NCI-H226 (cell line): ENCODE results near the gene ARSG.
A peak's percentile ranks its signal among the peaks of the same experiment; 100 is the strongest.
"Not testable (repeated sequence)": the region's sequence is repeated elsewhere in the genome, so short reads cannot be mapped to it uniquely, and the experiment has no call there.

ENCODE experiments used
- DNase-seq: peaks from one replicate; pipeline ENCODE4 v3.0.0-alpha.2; 2015

Gene ARSG

GRCh38 chr17:68307443-68307842, 16.1 kb downstream of the ARSG start:
- no peak for DNase-seq

GRCh38 chr17:68308486-68308885, 17.2 kb downstream of the ARSG start:
- DNase-seq: not testable (repeated sequence)

- DNase-seq: not testable (repeated sequence)
Measured at GRCh38 chr17:68309066-68309670, 17.9 kb downstream of the ARSG start.

GRCh38 chr17:68310152-68310551, 18.9 kb downstream of the ARSG start:
- no peak for DNase-seq

GRCh38 chr17:68314916-68315535, 23.7 kb downstream of the ARSG start:
- DNase-seq: peak; percentile 36

GRCh38 chr17:68315930-68316329, 24.6 kb downstream of the ARSG start:
- no peak for DNase-seq

GRCh38 chr17:68317458-68317857, 26.2 kb downstream of the ARSG start:
- DNase-seq: no peak

- DNase-seq: peak; percentile 27
Measured at GRCh38 chr17:68318103-68318991, 27.1 kb downstream of the ARSG start.

- DNase-seq: no peak
Measured at GRCh38 chr17:68319410-68320162, 28.3 kb downstream of the ARSG start.

- no peak for DNase-seq
Measured at GRCh38 chr17:68320311-68320865, 29.1 kb downstream of the ARSG start.

- no peak for DNase-seq
Measured at GRCh38 chr17:68320943-68321555, 29.8 kb downstream of the ARSG start.

- DNase-seq: no peak
Measured at GRCh38 chr17:68321556-68321954, 30.3 kb downstream of the ARSG start.

- no peak for DNase-seq
Measured at GRCh38 chr17:68322630-68323029, 31.3 kb downstream of the ARSG start.

GRCh38 chr17:68324114-68324513, 32.8 kb downstream of the ARSG start:
- DNase-seq: no peak

- DNase-seq: no peak
Measured at GRCh38 chr17:68324654-68325336, 33.5 kb downstream of the ARSG start.

- DNase-seq: no peak
Measured at GRCh38 chr17:68325961-68326360, 34.7 kb downstream of the ARSG start.

GRCh38 chr17:68326681-68327080, 35.4 kb downstream of the ARSG start:
- no peak for DNase-seq

GRCh38 chr17:68327823-68328557, 36.7 kb downstream of the ARSG start:
- DNase-seq: no peak

- DNase-seq: peak; percentile 8
Measured at GRCh38 chr17:68328676-68329075, 37.4 kb downstream of the ARSG start.

GRCh38 chr17:68329331-68329730, 38.0 kb downstream of the ARSG start:
- no peak for DNase-seq

- DNase-seq: not testable (repeated sequence)
Measured at GRCh38 chr17:68331932-68332331, 40.6 kb downstream of the ARSG start.
